Measurements from ENCODE around the gene SCGB3A1.

The SCGB3A1 gene, protein sequence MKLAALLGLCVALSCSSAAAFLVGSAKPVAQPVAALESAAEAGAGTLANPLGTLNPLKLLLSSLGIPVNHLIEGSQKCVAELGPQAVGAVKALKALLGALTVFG

GRCh38 chr5:180591311-180591887 lies at the start of gene SCGB3A1:
Gene SCGB3A1, minus strand, starts transcription at chr5:180591499. Its CDS starts 37 bp downstream, at chr5:180591462.
- no peak for DNase-seq

- no peak for DNase-seq
These were observed 49.2 kb upstream of the SCGB3A1 start for GRCh38 chr5:180640611-180640860.

GRCh38 chr5:180639741-180640610 lies 48.7 kb upstream of the SCGB3A1 start:
- no peak for DNase-seq

DNA sequence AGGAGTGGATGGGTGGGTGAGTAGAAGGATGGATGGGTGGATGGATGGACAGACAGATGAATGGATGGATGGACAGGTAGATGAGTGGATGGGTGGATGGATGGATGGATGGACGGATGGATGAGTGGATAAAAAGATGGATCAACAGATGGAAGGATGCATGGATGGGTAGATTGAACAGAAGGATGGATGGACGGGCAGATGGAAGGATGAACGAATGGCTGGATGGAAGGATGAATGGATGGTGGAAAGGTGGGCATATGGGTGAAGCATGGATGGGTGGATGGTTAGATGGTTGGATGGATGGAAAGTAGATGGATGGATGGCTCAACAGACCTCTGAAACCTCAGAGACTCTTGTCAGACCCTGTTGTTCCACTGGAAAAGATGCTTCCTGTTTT lies 48.0 kb upstream of the SCGB3A1 start:
- DNase-seq = no peak

DNA sequence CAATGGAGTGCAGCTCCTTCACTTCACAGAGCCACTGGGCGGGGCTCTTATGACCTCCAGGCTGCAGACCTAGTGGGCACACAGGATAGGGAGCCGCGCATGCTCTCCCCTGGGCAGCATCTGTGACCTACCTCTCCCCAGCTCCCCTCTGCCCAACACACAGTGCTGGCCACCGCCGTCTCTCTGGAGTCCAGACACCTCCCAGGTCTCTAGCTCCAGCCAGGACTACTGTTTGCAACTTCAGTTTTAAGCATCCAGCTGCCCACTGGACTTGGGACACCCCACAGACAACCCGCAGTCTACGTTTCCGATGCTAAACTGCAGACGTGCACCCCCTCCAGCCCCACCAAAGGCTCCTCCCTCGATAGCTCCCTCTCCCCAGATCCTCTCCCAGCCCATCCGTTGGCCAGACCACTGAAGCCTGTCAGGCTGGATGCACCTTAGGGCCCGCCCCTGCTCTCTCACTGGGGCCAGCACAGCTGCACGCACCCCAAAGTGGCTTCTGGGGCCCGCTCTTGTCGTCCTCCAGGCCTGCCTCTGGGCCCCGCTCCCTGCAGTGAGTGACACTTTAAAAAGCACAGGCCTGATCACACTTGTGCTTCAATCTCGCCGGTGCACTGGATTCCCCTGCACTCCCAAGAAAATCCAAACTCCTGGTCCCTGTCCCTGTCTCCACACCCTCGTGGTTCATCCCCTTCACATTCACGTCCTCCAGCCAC lies 46.8 kb upstream of the SCGB3A1 start:
- DNase-seq = no peak

- DNase-seq = no peak
These were observed 45.2 kb upstream of the SCGB3A1 start for GRCh38 chr5:180636403-180637075.

GRCh38 chr5:180636016-180636402 lies 44.7 kb upstream of the SCGB3A1 start:
- no peak for DNase-seq

DNA sequence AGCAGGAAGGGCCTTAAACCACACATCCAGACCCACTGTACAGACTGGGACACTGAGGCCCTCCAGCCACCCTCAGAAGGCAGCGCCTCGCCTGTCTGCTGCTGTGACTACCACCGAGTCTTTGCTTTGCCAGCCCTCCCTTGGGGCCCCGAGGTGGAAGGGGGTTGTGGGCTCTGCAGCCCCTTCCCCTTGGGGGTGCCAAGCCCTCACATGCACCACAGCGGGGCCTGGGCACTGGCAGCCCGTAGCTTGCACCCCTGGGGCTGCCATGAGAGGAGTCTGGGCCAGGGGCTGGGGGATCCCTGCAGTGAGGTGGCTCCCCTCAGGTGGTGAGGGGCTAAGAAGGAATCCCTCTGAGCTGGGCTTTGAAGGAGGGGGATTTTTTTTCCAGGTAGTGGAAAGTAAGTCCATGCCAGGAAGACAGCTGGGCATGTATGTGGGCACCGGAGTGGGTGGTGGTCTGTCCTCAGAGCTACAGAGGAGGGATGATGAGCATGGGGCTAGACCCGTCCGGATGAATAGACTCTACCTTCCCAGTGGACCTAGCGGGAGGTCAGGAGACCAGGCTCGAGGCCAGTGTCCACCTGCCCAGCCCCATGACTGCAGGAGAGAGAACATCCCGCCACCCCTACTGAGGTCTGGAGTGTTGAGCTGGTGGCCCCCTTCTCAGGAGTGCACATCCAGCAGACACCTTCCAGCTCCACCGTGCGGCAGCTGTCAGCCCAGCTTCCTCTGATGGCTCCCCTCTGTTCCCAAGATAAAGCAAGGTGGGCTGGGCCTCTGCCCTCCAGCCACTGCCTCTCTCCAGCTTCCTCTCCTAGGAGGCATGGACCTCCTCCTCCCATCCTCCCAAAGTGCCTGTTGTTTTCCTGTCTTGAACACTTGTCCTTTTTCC lies 42.2 kb upstream of the SCGB3A1 start:
- no peak for DNase-seq

GRCh38 chr5:180632768-180633167 lies 41.5 kb upstream of the SCGB3A1 start:
- no peak for DNase-seq

- no peak for DNase-seq
These were observed 40.5 kb upstream of the SCGB3A1 start for GRCh38 chr5:180631549-180632383.

GRCh38 chr5:180630426-180630825 lies 39.1 kb upstream of the SCGB3A1 start:
- no peak for DNase-seq

- DNase-seq = no peak
These were observed 38.6 kb upstream of the SCGB3A1 start for GRCh38 chr5:180629831-180630382.

- DNase-seq = no peak
These were observed 37.8 kb upstream of the SCGB3A1 start for GRCh38 chr5:180628827-180629750.

DNA sequence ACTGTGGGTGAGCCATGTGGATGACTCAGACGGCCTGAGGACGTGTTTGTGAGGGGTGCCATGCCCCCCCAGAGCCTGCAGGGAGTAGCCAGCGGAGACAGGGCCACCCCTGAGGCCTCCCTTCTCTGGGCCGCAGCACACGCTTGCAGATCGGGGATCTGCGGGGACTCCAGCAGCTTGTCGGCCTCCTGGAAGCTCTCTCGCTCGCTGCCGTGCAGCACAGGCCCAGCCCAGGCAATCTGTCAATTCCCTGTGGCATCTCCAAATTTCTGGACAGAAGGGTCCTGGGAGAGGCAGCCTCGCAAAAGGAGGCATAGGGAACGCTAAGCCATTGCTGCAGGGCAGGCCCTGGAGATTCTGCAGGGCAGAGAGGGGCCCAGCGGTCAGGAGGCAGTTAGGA lies 36.9 kb upstream of the SCGB3A1 start:
- DNase-seq = no peak

- no peak for DNase-seq
These were observed 36.3 kb upstream of the SCGB3A1 start for GRCh38 chr5:180627386-180628120.

- DNase-seq = no peak
These were observed 35.5 kb upstream of the SCGB3A1 start for GRCh38 chr5:180626661-180627385.

- no peak for DNase-seq
These were observed 34.7 kb upstream of the SCGB3A1 start for GRCh38 chr5:180625791-180626660.

Measured in activated naive CD4-positive, alpha-beta T cell treated with anti-CD3 and anti-CD28 coated beads, Interleukin-2, amount 50 U/mL, for 16 hours (primary cell).